Measurements from ENCODE around the gene EFCAB9.

EFCAB9 gene

DNA sequence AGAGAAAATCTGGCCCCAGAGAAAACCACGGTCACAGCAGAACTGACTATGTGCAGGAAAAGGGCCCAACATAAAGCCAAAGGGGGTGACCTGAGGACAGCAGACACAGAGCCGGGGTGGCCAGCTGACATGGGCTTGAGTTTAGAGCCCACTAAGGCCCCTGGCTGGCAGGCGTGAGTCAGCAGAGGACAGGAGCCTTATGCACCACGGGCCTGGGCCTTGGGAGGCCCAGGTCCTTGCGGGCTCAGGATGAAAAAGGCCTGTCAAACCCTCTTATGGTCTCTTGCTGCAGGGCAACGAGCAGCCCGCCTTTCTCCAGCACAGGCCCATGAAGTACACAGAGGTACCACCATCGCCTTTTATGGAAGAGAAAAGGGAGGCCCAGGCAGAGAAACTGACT lies 25.7 kb upstream of the EFCAB9 start:
- Histone ChIP-seq H3K4me1 (no peaks in the 10 kb centered on the region), H3K9me3 (no peaks in the 10 kb centered on the region), H3K27me3 (no peaks in the 10 kb centered on the region), H3K4me3 (ENCODE audit: low read depth, low read length) (no peak overlapping the region), H3K36me3 (no peaks in the 10 kb centered on the region)
- DNase-seq = no peak
- TF ChIP-seq, protein P1, sequence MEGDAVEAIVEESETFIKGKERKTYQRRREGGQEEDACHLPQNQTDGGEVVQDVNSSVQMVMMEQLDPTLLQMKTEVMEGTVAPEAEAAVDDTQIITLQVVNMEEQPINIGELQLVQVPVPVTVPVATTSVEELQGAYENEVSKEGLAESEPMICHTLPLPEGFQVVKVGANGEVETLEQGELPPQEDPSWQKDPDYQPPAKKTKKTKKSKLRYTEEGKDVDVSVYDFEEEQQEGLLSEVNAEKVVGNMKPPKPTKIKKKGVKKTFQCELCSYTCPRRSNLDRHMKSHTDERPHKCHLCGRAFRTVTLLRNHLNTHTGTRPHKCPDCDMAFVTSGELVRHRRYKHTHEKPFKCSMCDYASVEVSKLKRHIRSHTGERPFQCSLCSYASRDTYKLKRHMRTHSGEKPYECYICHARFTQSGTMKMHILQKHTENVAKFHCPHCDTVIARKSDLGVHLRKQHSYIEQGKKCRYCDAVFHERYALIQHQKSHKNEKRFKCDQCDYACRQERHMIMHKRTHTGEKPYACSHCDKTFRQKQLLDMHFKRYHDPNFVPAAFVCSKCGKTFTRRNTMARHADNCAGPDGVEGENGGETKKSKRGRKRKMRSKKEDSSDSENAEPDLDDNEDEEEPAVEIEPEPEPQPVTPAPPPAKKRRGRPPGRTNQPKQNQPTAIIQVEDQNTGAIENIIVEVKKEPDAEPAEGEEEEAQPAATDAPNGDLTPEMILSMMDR (IDR thresholded peaks at IDR 0.05; ENCODE audit: low read depth, low read length) = no peak

DNA sequence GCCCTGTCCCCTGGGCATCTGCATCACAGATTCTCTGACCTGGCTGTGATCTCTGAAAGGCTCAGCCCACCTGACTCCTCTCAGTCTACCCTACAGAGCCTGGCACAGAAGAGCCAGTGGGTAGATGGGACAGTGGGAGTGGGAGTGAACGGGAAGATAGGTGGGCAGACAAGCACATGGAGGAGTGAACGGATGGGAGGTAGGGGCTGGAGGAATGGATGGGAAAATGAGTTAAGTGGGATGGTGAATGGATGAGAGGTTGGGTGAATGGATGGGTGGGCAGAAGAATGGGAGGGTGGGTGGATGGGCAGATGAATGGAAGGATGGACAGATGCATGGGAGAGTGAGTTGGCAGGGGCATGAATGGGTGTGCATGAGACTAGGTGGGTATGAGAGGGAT lies 24.8 kb upstream of the EFCAB9 start:
- TF ChIP-seq, protein P1 (IDR thresholded peaks at IDR 0.05; ENCODE audit: low read depth, low read length) = no peak
- no peaks in the 10 kb centered on the region for H3K27me3 ChIP-seq
- H3K9me3 ChIP-seq = no peaks in the 10 kb centered on the region
- H3K4me1 ChIP-seq = no peaks in the 10 kb centered on the region
- no peak overlapping the region for H3K4me3 ChIP-seq (ENCODE audit: low read depth, low read length)
- no peaks in the 10 kb centered on the region for H3K36me3 ChIP-seq
- DNase-seq = no peak

GRCh38 chr5:172170251-172170701 lies 23.7 kb upstream of the EFCAB9 start:
- Histone ChIP-seq H3K9me3 (no peaks in the 10 kb centered on the region), H3K4me1 (no peaks in the 10 kb centered on the region), H3K4me3 (ENCODE audit: low read depth, low read length) (no peak overlapping the region), H3K36me3 (no peaks in the 10 kb centered on the region), H3K27me3 (no peaks in the 10 kb centered on the region)
- DNase-seq = no peak
- TF ChIP-seq, protein P1 (IDR thresholded peaks at IDR 0.05; ENCODE audit: low read depth, low read length) = no peak

- TF ChIP-seq, protein P1 (IDR thresholded peaks at IDR 0.05; ENCODE audit: low read depth, low read length) = no peak
- Histone ChIP-seq H3K36me3 (no peaks in the 10 kb centered on the region), H3K4me1 (no peaks in the 10 kb centered on the region), H3K9me3 (no peaks in the 10 kb centered on the region), H3K27me3 (no peaks in the 10 kb centered on the region), H3K4me3 (ENCODE audit: low read depth, low read length) (no peak overlapping the region)
- DNase-seq = no peak
These were observed 22.9 kb upstream of the EFCAB9 start for GRCh38 chr5:172171118-172171517.

- no peaks in the 10 kb centered on the region for H3K4me1 ChIP-seq
- no peak for DNase-seq
- H3K27me3 ChIP-seq = no peaks in the 10 kb centered on the region
These were observed 20.9 kb upstream of the EFCAB9 start for GRCh38 chr5:172172912-172173563.

GRCh38 chr5:172173564-172174153 lies 20.3 kb upstream of the EFCAB9 start:
- DNase-seq = no peak
- no peak overlapping the region for H3K4me3 ChIP-seq (ENCODE audit: low read depth, low read length)
- no peaks in the 10 kb centered on the region for H3K27me3 ChIP-seq
- TF ChIP-seq, protein P1 (IDR thresholded peaks at IDR 0.05; ENCODE audit: low read depth, low read length) = no peak
- H3K36me3 ChIP-seq = no peaks in the 10 kb centered on the region
- no peaks in the 10 kb centered on the region for H3K4me1 ChIP-seq
- no peaks in the 10 kb centered on the region for H3K9me3 ChIP-seq

More at GRCh38 chr5:172172912-172173563, 20.9 kb upstream of the EFCAB9 start:
- H3K9me3 ChIP-seq = no peaks in the 10 kb centered on the region
- H3K4me3 ChIP-seq (ENCODE audit: low read depth, low read length) = no peak overlapping the region
- no peaks in the 10 kb centered on the region for H3K36me3 ChIP-seq
- TF ChIP-seq, protein P1 (IDR thresholded peaks at IDR 0.05; ENCODE audit: low read depth, low read length) = no peak
